GM12878 (cell line): ENCODE measurements around the gene EMSY. TPM values are rescaled to one million over a fixed set of nuclear protein-coding genes. Genes with fewer than 3 reads are reported as not detected.

ENCODE experiments used
- ATAC-seq: fragments of 200-7000 bp; cut with Tn5 transposase; 3 replicates; pipeline ENCODE4 v1.9.1; 2020; ENCODE audit warnings: mild to moderate bottlenecking, moderate library complexity
- BruUV-seq: library from RNA; stranded (reverse); fragments of 400-500 nt; replicated peaks from 2 replicates; lab custom pipeline; 2021; lab: Mats Ljungman, UMichigan
- CTCF ChIA-PET: fragments of 300-600 bp; sonication (Branson Sonifier 250); formaldehyde crosslinking; extraction: SDS; loops from one replicate; lab custom pipeline; 2021; ENCODE audit warnings: inconsistent platforms; lab: Yijun Ruan, JAX
- POLR2A ChIA-PET: fragments of 350-600 bp; formaldehyde crosslinking; extraction: SDS; loops from one replicate; lab custom pipeline; 2021; ENCODE audit warnings: inconsistent platforms; lab: Charles Lee
- RAD21 ChIA-PET: fragments of 300-600 bp; sonication (Branson Sonifier 250); formaldehyde crosslinking; loops from one replicate; lab custom pipeline; 2023; ENCODE audit warnings: antibody characterized with exemption; ENCODE audit not compliant: unreplicated experiment; lab: Charles Lee
- SMC1A ChIA-PET: fragments of 300-600 bp; sonication (Branson Sonifier 250); formaldehyde crosslinking; loops from one replicate; lab custom pipeline; 2023; ENCODE audit not compliant: unreplicated experiment, uncharacterized antibody; lab: Charles Lee
- DNase-seq: peaks from one replicate; pipeline ENCODE4 v3.0.0-alpha.2; 2011; ENCODE audit warnings: low read depth, low spot score
- FAIRE-seq: peaks from 3 replicates; lab custom pipeline; 2011; peaks lifted over from hg19 to GRCh38; lab: Jason Lieb, UNC
- H2AFZ ChIP-seq: 2 replicates; pipeline ENCODE4 v1.6.0; 2011; ENCODE audit warnings: low read depth, low read length, control low read depth; ENCODE audit not compliant: control insufficient read depth
- H3K27ac ChIP-seq: 2 replicates; pipeline ENCODE4 v1.5.1; 2011; ENCODE audit warnings: control low read depth; ENCODE audit not compliant: control insufficient read depth, insufficient read depth
- H3K27me3 ChIP-seq, 2 experiments: replicated peaks in 1 of 2; 2 replicates each; pipeline versions ENCODE4 v1.6.0 to v1.6.1; 2011; ENCODE audit warnings: low read length in 1 of 2; ENCODE audit not compliant: control insufficient read depth in 2 of 2, insufficient read depth in 2 of 2
- H3K36me3 ChIP-seq, 2 experiments: 2 replicates each; pipeline ENCODE4 v1.5.1; 2011; ENCODE audit warnings: low read length in 1 of 2; ENCODE audit not compliant: control insufficient read depth in 2 of 2, insufficient read depth in 2 of 2
- H3K4me1 ChIP-seq: 2 replicates; pipeline ENCODE4 v1.6.1; 2011; ENCODE audit warnings: mild to moderate bottlenecking, low read length, moderate library complexity, mixed read lengths; ENCODE audit not compliant: control insufficient read depth, insufficient read depth
- H3K4me2 ChIP-seq: 2 replicates; pipeline ENCODE4 v1.6.0; 2011; ENCODE audit warnings: control low read depth; ENCODE audit not compliant: control insufficient read depth, insufficient read depth
- H3K4me3 ChIP-seq: fragments of 200-600 bp; sonication (generic); 2 replicates; pipeline ENCODE4 v1.5.1; 2016
- H3K79me2 ChIP-seq: 2 replicates; pipeline ENCODE4 v1.6.0; 2011; ENCODE audit warnings: low read length; ENCODE audit not compliant: control insufficient read depth, insufficient read depth
- H3K9ac ChIP-seq: 2 replicates; pipeline ENCODE4 v1.8.0; 2011; ENCODE audit warnings: low read length, control low read depth, mixed read lengths; ENCODE audit not compliant: control insufficient read depth, insufficient read depth
- H3K9me3 ChIP-seq: replicated peaks from 3 replicates; pipeline ENCODE4 v1.5.1; 2011; ENCODE audit warnings: mild to moderate bottlenecking, low read length; ENCODE audit not compliant: control insufficient read depth, insufficient read depth
- H4K20me1 ChIP-seq: 2 replicates; pipeline ENCODE4 v1.6.0; 2011; ENCODE audit not compliant: control insufficient read depth, insufficient read depth
- EGR1 ChIP-seq, 2 experiments: IDR thresholded peaks; 1 replicate in 1 of 2; 2 replicates in 1 of 2; pipeline ENCODE4 v1.6.1; 2011 to 2012; ENCODE audit warnings: low read depth in 2 of 2, low read length in 2 of 2, borderline replicate concordance in 1 of 2, mild to moderate bottlenecking in 1 of 2, moderate library complexity in 1 of 2
- HDGF ChIP-seq: fragments of 450-650 bp; IDR thresholded peaks from 2 replicates; pipeline ENCODE4 v1.6.1; 2016; ENCODE audit warnings: antibody characterized with exemption
- POLR2AphosphoS2 ChIP-seq: IDR thresholded peaks from 2 replicates; pipeline ENCODE4 v1.6.1; 2011; ENCODE audit warnings: low read depth, mild to moderate bottlenecking, low read length, improper control_type of control experiment, moderate library complexity
- SMAD5 ChIP-seq: IDR thresholded peaks from 2 replicates; pipeline ENCODE4 v1.6.1; 2016; ENCODE audit warnings: antibody characterized with exemption, low read depth
- SRF ChIP-seq, 2 experiments: IDR thresholded peaks; 2 replicates each; pipeline ENCODE4 v1.6.1; 2011; ENCODE audit warnings: low read depth in 2 of 2, low read length in 2 of 2, mild to moderate bottlenecking in 1 of 2, moderate library complexity in 1 of 2
- ZZZ3 ChIP-seq: IDR thresholded peaks from 2 replicates; pipeline ENCODE4 v1.6.1; 2011; ENCODE audit warnings: low read depth; ENCODE audit not compliant: control insufficient read depth, insufficient read length
- WGBS: methylation state at CpG from one replicate; pipeline ENCODE4 v1.1.6; 2016; ENCODE audit warnings: low lambda C conversion rate; ENCODE audit not compliant: insufficient replicate concordance, insufficient coverage; ENCODE audit errors: missing lambda C conversion rate; 5-methylcytosine and 5-hydroxymethylcytosine counted together
- in situ Hi-C: fragments of 300-500 bp; cut with MboI; formaldehyde crosslinking; loops from 9 replicates; pipeline ENCODE4 v1.14.3; 2018; ENCODE audit warnings: mixed read lengths
- intact Hi-C: fragments of 100-400 bp; cut with micrococcal nuclease; formaldehyde crosslinking; loops from one replicate; pipeline ENCODE4 v1.14.2; 2022; ENCODE audit not compliant: unreplicated experiment
- polyA plus RNA-seq, 11 experiments: library from polyadenylated mRNA; depleted of rRNA in 4 of 11; unstranded in 6 of 11; stranded (reverse) in 5 of 11; fragments of >200 nt; fragmentation: Nextera tagmentation in 4 of 11; fragmentation: Illumina TruSeq in 1 of 11; extraction: Ambion mirVana in 4 of 11; extraction: Trizol in 1 of 11; gene quantifications; 1 replicate in 1 of 11; 2 replicates in 10 of 11; pipeline versions ENCODE4 v1.2.1 to v1.2.3, GENCODE V29; 2011 to 2016; ENCODE audit warnings: inconsistent platforms in 2 of 11, missing spikeins in 2 of 11, low read depth in 1 of 11
- total RNA-seq, 4 experiments: library from RNA; depleted of rRNA in 3 of 4; stranded (reverse); fragments of >200 nt in 3 of 4; fragmentation: Illumina TruSeq in 1 of 4; extraction: Trizol in 1 of 4; gene quantifications; 2 replicates each; pipeline versions ENCODE4 v1.2.1 to v1.2.3, GENCODE V29; 2013 to 2021
- TF ChIP-seq, protein P1 (sequence below): fragments of 450-650 bp; IDR thresholded peaks from 2 replicates; pipeline ENCODE4 v1.6.1; 2016; ENCODE audit warnings: mild to moderate bottlenecking
- TF ChIP-seq, protein P2 (sequence below): IDR thresholded peaks from 2 replicates; pipeline ENCODE4 v1.6.1; 2012; ENCODE audit warnings: mild to moderate bottlenecking, low read depth, low read length

The EMSY gene
- total and polyA plus RNA-seq, 10 of the 15 experiments (the other 5 are each of a cell fraction or from before 2014, with no cell fraction given): 9.3 to 26.9 (median 13.0) TPM

DNA sequence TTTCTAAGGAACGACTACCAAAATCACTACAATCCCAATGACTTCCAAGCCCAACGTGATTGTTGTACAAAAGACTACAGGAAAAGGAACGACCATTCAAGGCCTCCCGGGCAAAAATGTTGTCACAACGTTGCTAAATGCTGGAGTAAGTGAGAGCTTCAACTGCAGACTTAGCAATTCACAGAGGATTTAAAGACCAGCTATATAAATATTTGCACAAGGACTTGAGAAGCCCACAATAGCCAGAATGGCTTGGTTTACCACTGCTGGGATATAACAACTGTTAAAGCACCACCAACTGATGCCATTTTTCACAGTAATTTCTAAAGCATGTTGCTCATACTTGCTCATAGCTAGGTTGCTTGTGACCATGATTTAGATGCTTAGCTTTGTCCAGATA lies 78.3 kb downstream of the EMSY start (continued):
- no peak for TF ChIP-seq ZZZ3

DNA sequence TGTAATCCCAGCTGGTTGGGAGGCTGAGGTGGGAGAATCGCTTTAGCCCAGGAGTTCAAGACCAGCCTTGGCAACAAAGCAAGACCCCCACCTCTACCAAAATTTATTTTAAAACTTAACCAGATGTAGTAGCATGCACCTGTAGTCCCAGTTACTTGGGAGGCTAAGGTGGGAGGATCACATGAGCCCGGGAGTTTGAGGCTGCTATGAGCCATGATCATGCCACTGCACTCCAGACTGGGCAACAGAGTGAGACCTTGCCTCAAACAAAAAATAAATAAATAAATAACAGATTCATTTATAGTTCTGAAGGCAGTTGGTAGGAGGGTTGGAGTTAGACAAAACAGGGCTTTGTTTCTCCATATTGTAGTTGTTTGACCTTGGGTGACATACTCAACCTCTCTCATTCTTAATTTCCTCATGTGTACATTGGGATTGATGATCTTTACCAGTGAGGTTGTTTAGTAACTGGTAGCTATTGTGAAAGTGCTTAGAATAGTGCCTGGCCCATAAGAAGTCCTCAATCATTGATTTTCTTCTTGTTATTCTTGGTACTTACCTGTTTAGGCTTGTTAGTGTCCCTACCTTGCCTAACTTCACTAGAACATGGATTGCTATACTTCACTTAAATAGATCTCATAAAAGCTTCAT lies 79.1 kb downstream of the EMSY start:
- no peak overlapping the region for H3K9ac ChIP-seq
- ChIA-PET POLR2A (no interaction called here), CTCF (interaction anchor here (1.0 to 1.2 kb wide), 2 partner anchors 10 to 11 kb away, joined by 3 to 5 read pairs; no protein-coding TSS in a partner anchor), RAD21 (no interaction called here), SMC1A (interaction anchor here (0.6 to 1.8 kb wide), 4 partner anchors 11 to 78 kb away, joined by 3 to 5 read pairs (median 4); no protein-coding TSS in a partner anchor)
- no peaks in the 10 kb centered on the region for H3K79me2 ChIP-seq
- no peak overlapping the region for H3K4me2 ChIP-seq
- FAIRE-seq (no peak), ATAC-seq (no peak), DNase-seq (no peak)
- in situ Hi-C loops (no loop called here), intact Hi-C loops (no loop called here)
- no peaks in the 10 kb centered on the region for H3K4me1 ChIP-seq
- no peaks in the 10 kb centered on the region for H3K9me3 ChIP-seq
- TF ChIP-seq, protein P1, sequence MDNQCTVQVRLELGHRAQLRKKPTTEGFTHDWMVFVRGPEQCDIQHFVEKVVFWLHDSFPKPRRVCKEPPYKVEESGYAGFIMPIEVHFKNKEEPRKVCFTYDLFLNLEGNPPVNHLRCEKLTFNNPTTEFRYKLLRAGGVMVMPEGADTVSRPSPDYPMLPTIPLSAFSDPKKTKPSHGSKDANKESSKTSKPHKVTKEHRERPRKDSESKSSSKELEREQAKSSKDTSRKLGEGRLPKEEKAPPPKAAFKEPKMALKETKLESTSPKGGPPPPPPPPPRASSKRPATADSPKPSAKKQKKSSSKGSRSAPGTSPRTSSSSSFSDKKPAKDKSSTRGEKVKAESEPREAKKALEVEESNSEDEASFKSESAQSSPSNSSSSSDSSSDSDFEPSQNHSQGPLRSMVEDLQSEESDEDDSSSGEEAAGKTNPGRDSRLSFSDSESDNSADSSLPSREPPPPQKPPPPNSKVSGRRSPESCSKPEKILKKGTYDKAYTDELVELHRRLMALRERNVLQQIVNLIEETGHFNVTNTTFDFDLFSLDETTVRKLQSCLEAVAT: no peak
- TF ChIP-seq POLR2AphosphoS2 (no peak), SRF (IDR thresholded peaks at IDR 0.05; ENCODE audit: low read depth in 2 of 2, low read length in 2 of 2) (no peak), HDGF (no peak), EGR1 (IDR thresholded peaks at IDR 0.05; ENCODE audit: borderline replicate concordance in 1 of 2, low read depth in 2 of 2, low read length in 2 of 2) (no peak), SMAD5 (no peak)
- TF ChIP-seq, protein P2, sequence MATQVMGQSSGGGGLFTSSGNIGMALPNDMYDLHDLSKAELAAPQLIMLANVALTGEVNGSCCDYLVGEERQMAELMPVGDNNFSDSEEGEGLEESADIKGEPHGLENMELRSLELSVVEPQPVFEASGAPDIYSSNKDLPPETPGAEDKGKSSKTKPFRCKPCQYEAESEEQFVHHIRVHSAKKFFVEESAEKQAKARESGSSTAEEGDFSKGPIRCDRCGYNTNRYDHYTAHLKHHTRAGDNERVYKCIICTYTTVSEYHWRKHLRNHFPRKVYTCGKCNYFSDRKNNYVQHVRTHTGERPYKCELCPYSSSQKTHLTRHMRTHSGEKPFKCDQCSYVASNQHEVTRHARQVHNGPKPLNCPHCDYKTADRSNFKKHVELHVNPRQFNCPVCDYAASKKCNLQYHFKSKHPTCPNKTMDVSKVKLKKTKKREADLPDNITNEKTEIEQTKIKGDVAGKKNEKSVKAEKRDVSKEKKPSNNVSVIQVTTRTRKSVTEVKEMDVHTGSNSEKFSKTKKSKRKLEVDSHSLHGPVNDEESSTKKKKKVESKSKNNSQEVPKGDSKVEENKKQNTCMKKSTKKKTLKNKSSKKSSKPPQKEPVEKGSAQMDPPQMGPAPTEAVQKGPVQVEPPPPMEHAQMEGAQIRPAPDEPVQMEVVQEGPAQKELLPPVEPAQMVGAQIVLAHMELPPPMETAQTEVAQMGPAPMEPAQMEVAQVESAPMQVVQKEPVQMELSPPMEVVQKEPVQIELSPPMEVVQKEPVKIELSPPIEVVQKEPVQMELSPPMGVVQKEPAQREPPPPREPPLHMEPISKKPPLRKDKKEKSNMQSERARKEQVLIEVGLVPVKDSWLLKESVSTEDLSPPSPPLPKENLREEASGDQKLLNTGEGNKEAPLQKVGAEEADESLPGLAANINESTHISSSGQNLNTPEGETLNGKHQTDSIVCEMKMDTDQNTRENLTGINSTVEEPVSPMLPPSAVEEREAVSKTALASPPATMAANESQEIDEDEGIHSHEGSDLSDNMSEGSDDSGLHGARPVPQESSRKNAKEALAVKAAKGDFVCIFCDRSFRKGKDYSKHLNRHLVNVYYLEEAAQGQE: no peak
- no TSS peak for BruUV-seq
- no peaks in the 10 kb centered on the region for H4K20me1 ChIP-seq
- 93% methylated on average over 2 of the region's 2 CpGs for WGBS
- H2AFZ ChIP-seq: no peak overlapping the region
- no peak overlapping the region for H3K4me3 ChIP-seq
- H3K27me3 ChIP-seq: no peaks in the 10 kb centered on the region
- H3K27ac ChIP-seq: no peak overlapping the region
- peaks cover 0 to 9% of the 10 kb centered on the region in 2 experiments; a peak in 2 of 4 replicates for H3K36me3 ChIP-seq
